ENCODE measurements around the gene GRK7.

DNA sequence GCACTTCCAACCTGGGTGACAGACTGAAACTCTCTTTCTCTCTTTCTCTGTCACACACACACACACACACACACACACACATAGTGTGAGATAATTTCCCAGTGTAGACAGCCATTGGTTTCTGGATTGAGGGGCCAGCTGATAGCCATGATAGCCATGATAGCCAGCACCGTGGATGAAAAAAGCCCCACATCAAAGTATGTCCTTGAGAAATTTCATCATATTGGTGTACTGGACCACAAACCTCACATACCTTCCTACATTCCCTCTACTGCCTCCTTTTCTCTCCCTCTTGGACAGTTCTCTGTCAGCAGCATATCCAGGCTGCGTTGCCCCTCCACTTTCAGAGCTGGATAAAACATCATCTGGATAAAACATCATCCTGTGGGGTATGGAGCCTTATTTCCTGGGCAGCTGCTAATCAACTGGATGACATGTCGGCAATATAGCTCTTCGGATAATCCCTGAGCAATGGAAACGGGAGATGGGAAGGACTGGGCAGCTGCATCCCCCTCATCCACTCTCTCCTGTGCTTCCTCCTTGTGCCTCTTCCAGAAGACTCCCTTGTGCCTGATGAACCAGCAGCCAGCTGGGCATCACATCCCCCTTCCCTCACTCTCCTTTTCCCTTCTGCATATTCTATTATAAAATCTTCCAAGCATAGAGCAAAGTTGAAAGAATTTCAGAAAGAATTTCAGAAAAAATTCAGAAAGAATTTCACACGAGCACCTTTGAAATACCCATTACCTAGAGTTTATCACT is 39.3 kb downstream of the GRK7 start:
- TF ChIP-seq EZH2phosphoT487 (IDR thresholded peaks at IDR 0.05; ENCODE audit: insufficient read depth, low read depth): no peak
- no peak for TF ChIP-seq EZH2 (IDR thresholded peaks at IDR 0.05; ENCODE audit: insufficient read depth, poor library complexity, severe bottlenecking)
